AG04450 (cell line): ENCODE results near the gene NLGN1. TPM values are rescaled to one million over a fixed set of nuclear protein-coding genes. Genes with fewer than 3 reads are reported as not detected.

ENCODE experiments used
- CTCF ChIA-PET: fragments of 300-600, 350-600 bp; formaldehyde crosslinking; extraction: SDS; loops from one replicate; lab custom pipeline; 2022; ENCODE audit warnings: antibody characterized with exemption, inconsistent platforms; lab: Charles Lee
- POLR2A ChIA-PET: fragments of 350-600 bp; formaldehyde crosslinking; extraction: SDS; loops from one replicate; lab custom pipeline; 2021; ENCODE audit warnings: antibody characterized with exemption, inconsistent platforms; lab: Yijun Ruan, JAX
- DNase-seq: peaks from one replicate; pipeline ENCODE4 v3.0.0-alpha.2; 2011; ENCODE audit warnings: low read depth, low spot score
- H3K27ac ChIP-seq: one replicate; pipeline ENCODE4 v1.5.1; 2012; ENCODE audit warnings: low read depth, low read length, control low read depth
- H3K27me3 ChIP-seq: one replicate; pipeline ENCODE4 v1.6.0; 2012; ENCODE audit warnings: low read length; ENCODE audit not compliant: control insufficient read depth, insufficient read depth
- H3K4me3 ChIP-seq: 2 replicates; pipeline ENCODE4 v1.5.1; 2011; ENCODE audit warnings: mild to moderate bottlenecking, low read depth, low read length, control low read depth
- H3K9me3 ChIP-seq: 2 replicates; pipeline ENCODE4 v1.5.1; 2012; ENCODE audit warnings: low read length; ENCODE audit not compliant: control insufficient read depth, insufficient read depth
- CTCF ChIP-seq: IDR thresholded peaks from 2 replicates; pipeline ENCODE4 v1.5.1; 2011; ENCODE audit warnings: low read depth, low read length, control low read depth, inconsistent platforms
- polyA plus RNA-seq: library from polyadenylated mRNA; depleted of rRNA; stranded (reverse); fragments of >200 nt; gene quantifications from 2 replicates; pipeline ENCODE4 v1.2.3, GENCODE V29; 2011

The NLGN1 gene
- polyA plus RNA-seq, 1 experiment, result 1.7 TPM

GRCh38 chr3:174049472-174049871 is 651.9 kb downstream of the NLGN1 start:
- TF ChIP-seq CTCF, result no peak
- no peaks in the 10 kb centered on the region for H3K9me3 ChIP-seq
- H3K27ac ChIP-seq, result no peak overlapping the region
- POLR2A ChIA-PET, result no interaction called here
- no peaks in the 10 kb centered on the region for H3K27me3 ChIP-seq
- DNase-seq, result no peak
- H3K4me3 ChIP-seq, result no peak overlapping the region
- CTCF ChIA-PET, result no interaction called here

- DNase-seq, result no peak
- no peak for TF ChIP-seq CTCF
- Histone ChIP-seq H3K27ac (no peak overlapping the region), H3K9me3 (no peaks in the 10 kb centered on the region), H3K27me3 (no peaks in the 10 kb centered on the region), H3K4me3 (no peak overlapping the region)
- POLR2A ChIA-PET, result no interaction called here
- CTCF ChIA-PET, result no interaction called here
These were observed 653.6 kb downstream of the NLGN1 start for GRCh38 chr3:174051191-174051590.

- Histone ChIP-seq H3K27me3 (no peaks in the 10 kb centered on the region), H3K9me3 (no peaks in the 10 kb centered on the region), H3K27ac (no peak overlapping the region), H3K4me3 (no peak overlapping the region)
- no peak for DNase-seq
- CTCF ChIA-PET, result no interaction called here
- TF ChIP-seq CTCF, result no peak
- POLR2A ChIA-PET, result no interaction called here
These were observed 661.3 kb downstream of the NLGN1 start for GRCh38 chr3:174058804-174059203.

- Histone ChIP-seq H3K27me3 (no peaks in the 10 kb centered on the region), H3K27ac (no peak overlapping the region), H3K4me3 (no peak overlapping the region), H3K9me3 (no peaks in the 10 kb centered on the region)
- CTCF ChIA-PET, result no interaction called here
- POLR2A ChIA-PET, result no interaction called here
- no peak for DNase-seq
- TF ChIP-seq CTCF, result no peak
These were observed 662.9 kb downstream of the NLGN1 start for GRCh38 chr3:174060431-174060830.

GRCh38 chr3:174061162-174061561 is 663.6 kb downstream of the NLGN1 start:
- Histone ChIP-seq H3K27me3 (no peaks in the 10 kb centered on the region), H3K9me3 (no peaks in the 10 kb centered on the region), H3K4me3 (no peak overlapping the region), H3K27ac (no peak overlapping the region)
- no peak for TF ChIP-seq CTCF
- CTCF ChIA-PET, result no interaction called here
- POLR2A ChIA-PET, result no interaction called here
- no peak for DNase-seq
